IMR-90 (cell line): ENCODE data around the gene COPA. TPM values are rescaled to one million over a fixed set of nuclear protein-coding genes. Genes with fewer than 3 reads are reported as not detected.

Experiments used
- ATAC-seq: fragments of 200-7000 bp; cut with Tn5 transposase; 2 replicates; pipeline ENCODE4 v1.9.1; 2020; ENCODE audit warnings: low read depth, mild to moderate bottlenecking, moderate library complexity
- BruUV-seq: library from RNA; stranded (reverse); fragments of 400-500 nt; replicated peaks from 2 replicates; lab custom pipeline; 2021; lab: Mats Ljungman, UMichigan
- CTCF ChIA-PET: fragments of 300-600 bp; formaldehyde crosslinking; extraction: SDS; loops from one replicate; lab custom pipeline; 2021; ENCODE audit warnings: antibody characterized with exemption; lab: Yijun Ruan, JAX
- POLR2A ChIA-PET: fragments of 300-600 bp; sonication (Branson Sonifier 250); formaldehyde crosslinking; loops from one replicate; lab custom pipeline; 2022; ENCODE audit warnings: antibody characterized with exemption; ENCODE audit not compliant: unreplicated experiment; lab: Charles Lee
- DNase-seq: peaks from one replicate; pipeline ENCODE4 v3.0.0; 2013
- H2AFZ ChIP-seq: replicated peaks from 2 replicates; pipeline ENCODE3; 2013; ENCODE audit warnings: low read length, mild to moderate bottlenecking; ENCODE audit not compliant: poor library complexity
- H2AK5ac ChIP-seq: 2 replicates; pipeline ENCODE4 v1.6.1; 2013; ENCODE audit warnings: low read depth, low read length, inconsistent platforms
- H2AK9ac ChIP-seq: replicated peaks from 2 replicates; pipeline ENCODE3; 2013; ENCODE audit warnings: mild to moderate bottlenecking, low read depth, low read length, moderate library complexity; ENCODE audit not compliant: poor library complexity
- H2BK120ac ChIP-seq: 2 replicates; pipeline ENCODE4 v1.6.1; 2013; ENCODE audit warnings: low read depth, low read length, inconsistent platforms
- H2BK15ac ChIP-seq: 3 replicates; pipeline ENCODE4 v1.6.1; 2013; ENCODE audit warnings: low read depth, low read length, inconsistent platforms
- H2BK20ac ChIP-seq: 2 replicates; pipeline ENCODE4 v1.6.1; 2013; ENCODE audit warnings: low read depth, mild to moderate bottlenecking, inconsistent platforms, low read length, moderate library complexity
- H2BK5ac ChIP-seq: 2 replicates; pipeline ENCODE4 v1.6.1; 2013; ENCODE audit warnings: mild to moderate bottlenecking, low read depth, low read length, inconsistent platforms; ENCODE audit not compliant: poor library complexity, severe bottlenecking
- H3K14ac ChIP-seq: replicated peaks from 2 replicates; pipeline ENCODE4 v1.6.1; 2013; ENCODE audit warnings: low read depth, low read length, inconsistent platforms
- H3K18ac ChIP-seq: 2 replicates; pipeline ENCODE4 v1.6.1; 2013; ENCODE audit warnings: low read depth, low read length, control low read depth
- H3K23ac ChIP-seq: 2 replicates; pipeline ENCODE4 v1.6.1; 2013; ENCODE audit warnings: low read depth, low read length, inconsistent platforms
- H3K27ac ChIP-seq: 2 replicates; pipeline ENCODE4 v1.5.1; 2013; ENCODE audit warnings: mild to moderate bottlenecking, control low read depth, low read length; ENCODE audit not compliant: insufficient read depth
- H3K27me3 ChIP-seq: 2 replicates; pipeline ENCODE4 v1.6.1; 2013; ENCODE audit warnings: low read length; ENCODE audit not compliant: control insufficient read depth, insufficient read depth
- H3K36me3 ChIP-seq: 2 replicates; pipeline ENCODE4 v1.6.1; 2013; ENCODE audit warnings: low read length, mixed read lengths; ENCODE audit not compliant: control insufficient read depth, insufficient read depth
- H3K4ac ChIP-seq: 2 replicates; pipeline ENCODE4 v1.6.1; 2013; ENCODE audit warnings: low read depth, low read length, inconsistent platforms
- H3K4me1 ChIP-seq: 2 replicates; pipeline ENCODE4 v1.6.1; 2013; ENCODE audit warnings: low read length, mixed read lengths; ENCODE audit not compliant: control insufficient read depth, insufficient read depth
- H3K4me2 ChIP-seq: 2 replicates; pipeline ENCODE4 v1.6.1; 2013; ENCODE audit warnings: low read depth, mild to moderate bottlenecking, control low read depth, low read length, moderate library complexity
- H3K4me3 ChIP-seq: 2 replicates; pipeline ENCODE4 v1.5.1; 2013; ENCODE audit warnings: low read depth, mild to moderate bottlenecking, control low read depth, low read length, moderate library complexity; ENCODE audit not compliant: insufficient read depth
- H3K56ac ChIP-seq: 2 replicates; pipeline ENCODE4 v1.6.1; 2013; ENCODE audit warnings: low read length, inconsistent platforms; ENCODE audit not compliant: insufficient read depth; ENCODE audit errors: extremely low read depth
- H3K79me1 ChIP-seq, 2 experiments: 2 replicates each; pipeline ENCODE4 v1.6.1; 2013; ENCODE audit warnings: low read length in 2 of 2, inconsistent platforms in 1 of 2, low read depth in 1 of 2
- H3K9ac ChIP-seq: 2 replicates; pipeline ENCODE4 v1.6.1; 2013; ENCODE audit warnings: low read depth, low read length, control low read depth
- H3K9me1 ChIP-seq: 2 replicates; pipeline ENCODE4 v1.6.1; 2013; ENCODE audit warnings: low read length, inconsistent platforms; ENCODE audit not compliant: insufficient read depth
- H3K9me3 ChIP-seq: 2 replicates; pipeline ENCODE4 v1.6.1; 2013; ENCODE audit warnings: low read length; ENCODE audit not compliant: control insufficient read depth, insufficient read depth
- H4K20me1 ChIP-seq: 2 replicates; pipeline ENCODE4 v1.6.1; 2013; ENCODE audit warnings: low read length, inconsistent platforms; ENCODE audit not compliant: insufficient read depth
- H4K5ac ChIP-seq: 2 replicates; pipeline ENCODE4 v1.6.1; 2013; ENCODE audit warnings: mild to moderate bottlenecking, low read depth, low read length, control low read depth
- H4K8ac ChIP-seq, 2 experiments: 2 replicates each; pipeline ENCODE4 v1.6.1; 2013; ENCODE audit warnings: low read depth in 2 of 2, low read length in 2 of 2, control low read depth in 1 of 2, inconsistent platforms in 1 of 2
- H4K91ac ChIP-seq: 2 replicates; pipeline ENCODE4 v1.6.1; 2013; ENCODE audit warnings: low read depth, low read length, inconsistent platforms; ENCODE audit not compliant: insufficient read depth
- POLR2A ChIP-seq: IDR thresholded peaks from 2 replicates; pipeline ENCODE4 v1.6.1; 2012; ENCODE audit warnings: mild to moderate bottlenecking, low read depth, low read length
- RCOR1 ChIP-seq: IDR thresholded peaks from 2 replicates; pipeline ENCODE4 v1.6.1; 2012; ENCODE audit warnings: mild to moderate bottlenecking, low read length, improper control_type of control experiment; ENCODE audit not compliant: insufficient replicate concordance
- RFX5 ChIP-seq: IDR thresholded peaks from 2 replicates; pipeline ENCODE4 v1.8.0; 2012; ENCODE audit warnings: low read depth, mild to moderate bottlenecking, low read length, moderate library complexity
- WGBS, 2 experiments: methylation state at CpG; one replicate each; pipeline versions ENCODE4 v1.1.5 to v1.1.7; 2013; ENCODE audit warnings: missing lambda C conversion rate in 2 of 2; ENCODE audit not compliant: insufficient read length in 1 of 2; ENCODE audit errors: extremely low coverage in 2 of 2; 5-methylcytosine and 5-hydroxymethylcytosine counted together
- dilution Hi-C: fragments of 300-500 bp; cut with HindIII; formaldehyde crosslinking; loops from one replicate; pipeline ENCODE4 v1.14.3; 2018; ENCODE audit warnings: low sequenced_read_pairs; ENCODE audit not compliant: unreplicated experiment
- in situ Hi-C: fragments of 300-500 bp; cut with MboI; formaldehyde crosslinking; loops from 3 replicates; pipeline ENCODE4 v1.14.3; 2019; ENCODE audit warnings: low sequenced_read_pairs, inconsistent platforms, mixed read lengths
- intact Hi-C: fragments of 100-400 bp; cut with micrococcal nuclease; formaldehyde crosslinking; loops from 2 replicates; pipeline ENCODE4 v1.10.0; 2022
- polyA plus RNA-seq, 3 experiments: library from polyadenylated mRNA; depleted of rRNA; stranded (reverse); fragments of >200 nt; gene quantifications; 2 replicates each; pipeline ENCODE4 v1.2.3, GENCODE V29; 2012; ENCODE audit warnings: low replicate concordance in 1 of 3
- total RNA-seq: library from RNA; depleted of rRNA; stranded (reverse); fragments of >200 nt; gene quantifications from 2 replicates; pipeline ENCODE4 v1.2.3, GENCODE V29; 2012

Gene COPA
- total and polyA plus RNA-seq, 2 of the 4 experiments (the other 2 are of a cell fraction), result 204 to 436 TPM

DNA sequence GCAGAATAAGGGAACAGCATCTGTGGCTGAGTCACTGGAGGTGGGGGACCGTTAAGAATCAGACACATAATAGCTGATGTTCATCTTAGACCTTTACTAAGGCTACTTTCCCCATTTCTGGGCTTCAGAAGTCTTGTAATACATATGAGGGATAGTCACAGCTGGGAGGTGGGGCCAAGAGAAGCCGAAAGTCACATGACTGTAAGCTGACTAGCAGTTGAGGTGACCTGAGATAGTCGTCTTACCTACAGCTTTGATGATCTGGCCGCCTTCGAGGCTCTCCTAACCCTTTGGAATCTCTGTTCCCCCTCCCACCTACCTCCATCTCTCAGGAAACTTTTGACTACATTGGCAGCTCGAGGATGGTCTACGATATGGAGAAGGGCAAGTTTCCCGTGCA lies 9.5 kb upstream of the COPA start:
- intact Hi-C loops, result no loop called here
- Histone ChIP-seq H3K18ac (no peak overlapping the region), H3K4me3 (no peak overlapping the region), H3K4me2 (no peak overlapping the region), H2BK120ac (no peak overlapping the region), H3K9me3 (no peaks in the 10 kb centered on the region), H3K27me3 (no peaks in the 10 kb centered on the region), H3K27ac (no peak overlapping the region), H2BK15ac (no peak overlapping the region), H3K14ac (no peak overlapping the region), H3K36me3 (peaks cover 69% of the 10 kb centered on the region), H3K9ac (no peak overlapping the region), H4K91ac (no peak overlapping the region), H4K20me1 (no peaks in the 10 kb centered on the region), H4K8ac (no peak overlapping the region), H3K4me1 (no peaks in the 10 kb centered on the region), H3K79me1 (peaks cover 4 to 12% of the 10 kb centered on the region in 2 experiments; a peak in 2 of 4 replicates), H2AFZ (no peak overlapping the region), H3K56ac (no peak overlapping the region), H2BK5ac (no peak overlapping the region), H3K4ac (no peak overlapping the region), H2BK20ac (no peak overlapping the region), H2AK9ac (no peak overlapping the region), H3K9me1 (no peaks in the 10 kb centered on the region), H4K5ac (no peak overlapping the region), H2AK5ac (no peak overlapping the region), H3K23ac (no peak overlapping the region)
- ChIA-PET POLR2A (no interaction called here), CTCF (no interaction called here)
- in situ Hi-C loops, result loop anchor here (10.0 kb wide), 1 partner anchor 258 kb away; the partner anchor contains the start of gene IGSF8
- ATAC-seq, result no peak
- WGBS, 2 experiments, result 94% methylated on average over 3 of the region's 8 CpGs; no CpG with 5 or more reads in 1 of the 2 experiments
- TF ChIP-seq RFX5 (no peak), RCOR1 (no peak), POLR2A (no peak)
- no peak for DNase-seq
- no TSS peak for BruUV-seq
- dilution Hi-C loops, result no loop called here
